Activated CD8-positive, alpha-beta T cell treated with anti-CD3 and anti-CD28 coated beads for 36 hours (primary cell): ENCODE results near the gene SLC7A6. TPM values are rescaled to one million over a fixed set of nuclear protein-coding genes. Genes with fewer than 3 reads are reported as not detected.

Experiments
- ATAC-seq: fragments of 200-7000 bp; cut with Tn5 transposase; one replicate; pipeline ENCODE4 v1.10.0; 2021; ENCODE audit warnings: mild to moderate bottlenecking, moderate library complexity
- CTCF ChIA-PET: fragments of 350-600 bp; sonication (Branson Sonifier 250); formaldehyde crosslinking; loops from one replicate; lab custom pipeline; 2021; ENCODE audit warnings: antibody characterized with exemption; lab: Charles Lee
- POLR2A ChIA-PET: fragments of 350-600 bp; sonication (Branson Sonifier 250); formaldehyde crosslinking; loops from one replicate; lab custom pipeline; 2021; ENCODE audit warnings: antibody characterized with exemption; lab: Charles Lee
- DNase-seq: peaks from one replicate; pipeline ENCODE4 v3.0.0-alpha.2; 2020
- H3K27ac Mint-ChIP-seq: one replicate; pipeline ENCODE4 v1.8.0; 2021; ENCODE audit warnings: mild to moderate bottlenecking, mixed read lengths
- H3K27me3 Mint-ChIP-seq: one replicate; pipeline ENCODE4 v1.8.0; 2021; ENCODE audit warnings: mixed read lengths
- H3K36me3 Mint-ChIP-seq: one replicate; pipeline ENCODE4 v1.8.0; 2021; ENCODE audit warnings: low read depth, mixed read lengths
- H3K4me1 Mint-ChIP-seq: one replicate; pipeline ENCODE4 v1.8.0; 2021; ENCODE audit warnings: low read depth, mixed read lengths
- H3K4me3 Mint-ChIP-seq: one replicate; pipeline ENCODE4 v1.8.0; 2021; ENCODE audit warnings: mild to moderate bottlenecking, moderate library complexity, mixed read lengths
- H3K9me3 Mint-ChIP-seq: one replicate; pipeline ENCODE4 v1.8.0; 2021; ENCODE audit warnings: mixed read lengths
- CTCF ChIP-seq: fragments of 200-600 bp; IDR thresholded peaks from one replicate; pipeline ENCODE4 v1.8.0; 2022; ENCODE audit warnings: antibody characterized with exemption, mild to moderate bottlenecking
- intact Hi-C: fragments of 100-400 bp; cut with micrococcal nuclease; formaldehyde crosslinking; loops from one replicate; pipeline ENCODE4 v1.10.0; 2022
- total RNA-seq, 2 experiments: library from RNA; stranded (reverse); gene quantifications; one replicate each; pipeline ENCODE4 v1.2.3, GENCODE V29; 2021

The SLC7A6 gene
- total RNA-seq, 2 experiments from 2014 or later = 73.8 to 76.9 TPM

DNA sequence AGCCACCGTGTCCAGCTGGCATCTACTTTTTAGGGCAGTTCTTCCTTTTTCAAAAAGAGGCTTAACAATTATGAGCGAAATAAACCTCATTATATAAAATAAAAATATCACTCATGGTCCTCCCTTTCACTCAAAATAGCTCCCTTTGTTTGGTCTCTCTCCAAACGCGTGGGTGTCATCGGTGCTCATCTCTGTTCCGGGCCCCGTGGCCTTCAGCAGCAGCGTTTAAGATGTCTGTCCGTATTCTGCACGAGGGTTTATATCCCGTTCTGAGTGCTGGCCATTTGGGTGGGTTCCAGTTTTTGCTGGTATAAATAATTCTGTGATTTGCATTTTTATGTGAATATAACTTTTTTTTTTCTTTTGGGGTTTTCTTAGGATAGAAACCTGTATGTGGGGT is 79.9 kb downstream of the SLC7A6 start:
- ChIA-PET CTCF (interaction anchor here (1.1 to 2.3 kb wide), 6 partner anchors 12 to 166 kb away, joined by 3 to 14 read pairs (median 6); partner anchors contain the start of gene SLC7A6), POLR2A (interaction anchor here (0.6 to 1.6 kb wide), 3 partner anchors 13 to 142 kb away, joined by 3 to 5 read pairs (median 3); no protein-coding TSS in a partner anchor)
- Mint-ChIP-seq H3K36me3 (peaks cover 63% of the 10 kb centered on the region), H3K4me1 (peaks cover 15% of the 10 kb centered on the region), H3K27ac (no peak overlapping the region), H3K9me3 (no peaks in the 10 kb centered on the region), H3K4me3 (no peak overlapping the region), H3K27me3 (no peaks in the 10 kb centered on the region)
- ATAC-seq (no peak), DNase-seq (no peak)
- TF ChIP-seq CTCF = no peak
- intact Hi-C loops = no loop called here

DNA sequence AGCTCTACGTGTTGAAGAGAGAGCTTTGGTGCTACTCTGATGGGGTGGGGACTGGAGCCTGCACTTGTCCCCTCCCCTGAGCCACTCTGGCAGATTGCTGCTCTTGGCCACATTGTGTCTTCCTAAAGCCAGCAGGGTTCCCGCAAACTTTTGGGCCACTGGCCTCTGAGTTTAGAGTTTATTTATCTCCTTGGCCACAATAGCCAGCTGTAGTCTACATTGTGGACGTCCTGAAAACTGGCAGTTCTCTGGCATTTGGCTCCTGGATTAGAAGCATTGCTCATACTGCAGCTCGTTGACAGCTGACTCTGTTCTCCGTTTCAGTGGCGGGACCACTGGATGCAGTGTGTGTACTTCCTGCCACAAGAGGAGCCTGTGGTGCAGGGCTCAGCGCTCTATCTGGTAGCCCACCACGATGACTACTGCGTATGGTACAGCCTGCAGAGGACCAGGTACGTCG is 81.1 kb downstream of the SLC7A6 start:
- H3K9me3 Mint-ChIP-seq = no peaks in the 10 kb centered on the region
- CTCF ChIA-PET = interaction anchor here (1.0 to 2.3 kb wide), 4 partner anchors 17 to 165 kb away, joined by 3 to 14 read pairs (median 5); no protein-coding TSS in a partner anchor
- no peak overlapping the region for H3K27ac Mint-ChIP-seq
- intact Hi-C loops = no loop called here
- H3K4me1 Mint-ChIP-seq = peaks cover 15% of the 10 kb centered on the region
- ATAC-seq (peak; percentile 98), DNase-seq (peak; percentile 81)
- H3K27me3 Mint-ChIP-seq = no peaks in the 10 kb centered on the region
- peaks cover 61% of the 10 kb centered on the region for H3K36me3 Mint-ChIP-seq
- no peak overlapping the region for H3K4me3 Mint-ChIP-seq
- POLR2A ChIA-PET = interaction anchor here (0.9 to 1.6 kb wide), 2 partner anchors 10 to 12 kb away, joined by 3 to 5 read pairs; no protein-coding TSS in a partner anchor
- no peak for TF ChIP-seq CTCF

DNA sequence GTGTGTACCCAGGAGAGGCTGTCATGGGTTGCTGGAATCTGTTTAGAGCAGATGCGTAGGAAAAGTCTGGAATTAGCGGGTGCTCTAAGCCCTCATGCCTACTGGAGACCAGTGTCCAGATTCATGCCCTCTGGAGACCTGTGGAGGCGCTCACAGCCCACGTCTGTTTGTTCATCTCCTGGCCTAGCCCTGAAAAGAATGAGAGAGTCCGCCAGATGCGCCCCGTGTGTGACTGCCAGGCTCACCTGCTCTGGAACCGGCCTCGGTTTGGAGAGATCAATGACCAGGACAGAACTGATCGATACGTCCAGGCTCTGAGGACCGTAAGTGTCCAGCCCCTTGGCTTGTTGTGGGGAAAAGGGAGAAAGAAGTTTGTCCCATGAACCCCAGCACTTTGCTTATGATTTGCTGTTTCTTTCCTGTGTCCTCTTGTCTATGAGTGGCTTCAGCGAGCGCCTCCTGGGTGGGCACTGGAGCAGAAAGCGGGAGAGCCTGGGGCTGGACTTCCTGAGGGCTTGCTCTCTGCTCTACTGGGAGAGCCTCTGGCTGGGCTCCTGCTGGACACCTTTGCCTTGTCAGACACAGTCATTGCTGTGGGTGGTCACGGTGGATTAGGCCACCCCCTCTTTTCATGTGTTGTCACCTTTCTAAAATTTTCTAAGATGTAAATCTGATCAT is 81.8 kb downstream of the SLC7A6 start:
- DNase-seq (no peak), ATAC-seq (no peak)
- Mint-ChIP-seq H3K27ac (no peak overlapping the region), H3K4me3 (no peak overlapping the region), H3K9me3 (no peaks in the 10 kb centered on the region), H3K4me1 (peaks cover 15% of the 10 kb centered on the region), H3K36me3 (peaks cover 54% of the 10 kb centered on the region), H3K27me3 (no peaks in the 10 kb centered on the region)
- TF ChIP-seq CTCF = no peak
- intact Hi-C loops = no loop called here
- POLR2A ChIA-PET = interaction anchor here (0.9 kb wide), 1 partner anchor 10 kb away, joined by 3 read pairs; no protein-coding TSS in a partner anchor
- CTCF ChIA-PET = interaction anchor here (1.0 to 2.3 kb wide), 2 partner anchors 17 kb away, joined by 4 to 14 read pairs; no protein-coding TSS in a partner anchor

DNA sequence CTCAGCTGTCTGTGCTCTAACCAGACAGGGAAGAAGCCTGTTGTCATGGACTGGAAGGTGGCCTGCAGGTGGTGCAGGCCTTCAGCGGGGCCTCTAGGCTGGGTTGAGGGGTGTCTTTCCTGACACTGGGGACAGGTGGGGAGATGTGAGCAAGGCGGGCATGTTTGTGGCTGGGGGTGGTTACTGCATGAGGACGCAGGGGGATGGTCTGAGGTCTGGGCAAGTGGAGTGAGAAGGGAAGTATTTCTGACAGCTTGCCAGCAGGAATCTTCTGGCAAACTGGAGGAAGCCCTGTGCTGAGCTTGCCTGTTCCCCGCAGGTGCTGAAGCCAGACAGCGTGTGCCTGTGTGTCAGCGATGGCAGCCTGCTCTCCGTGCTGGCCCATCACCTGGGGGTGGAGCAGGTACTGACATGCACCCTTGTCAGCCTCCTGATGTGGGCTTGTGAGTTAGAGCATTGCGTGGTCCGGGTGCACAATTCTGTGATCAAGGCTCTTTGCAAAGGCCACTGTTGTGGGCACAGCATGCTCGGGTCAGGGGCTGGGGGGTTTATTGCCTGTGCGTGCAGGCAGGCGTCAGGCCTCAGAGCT is 82.7 kb downstream of the SLC7A6 start:
- no peak for DNase-seq
- Mint-ChIP-seq H3K9me3 (no peaks in the 10 kb centered on the region), H3K4me3 (no peak overlapping the region), H3K27ac (no peak overlapping the region), H3K4me1 (peaks cover 15% of the 10 kb centered on the region), H3K36me3 (peaks cover 58% of the 10 kb centered on the region), H3K27me3 (no peaks in the 10 kb centered on the region)
- ATAC-seq = no peak
- ChIA-PET CTCF (no interaction called here), POLR2A (no interaction called here)
- intact Hi-C loops = no loop called here
- no peak for TF ChIP-seq CTCF

DNA sequence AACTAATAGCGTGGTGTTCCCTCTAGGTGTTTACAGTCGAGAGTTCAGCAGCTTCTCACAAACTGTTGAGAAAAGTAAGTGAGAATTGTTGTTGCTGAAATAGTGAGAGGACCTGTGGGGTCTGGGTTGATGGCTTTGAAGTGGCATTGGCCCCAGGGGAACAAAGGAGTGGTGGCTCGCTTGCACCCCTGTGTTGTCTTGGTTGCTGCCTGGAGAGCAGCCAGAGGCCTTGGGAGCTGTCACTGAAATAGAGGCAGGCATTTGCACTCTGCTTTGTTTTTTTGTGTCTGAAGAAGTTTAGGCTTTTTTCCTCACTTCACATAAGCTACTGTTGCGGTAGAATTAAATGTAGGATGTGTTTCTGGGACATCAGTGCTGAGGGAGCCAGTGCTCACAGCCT is 83.3 kb downstream of the SLC7A6 start:
- intact Hi-C loops = no loop called here
- Mint-ChIP-seq H3K36me3 (peaks cover 63% of the 10 kb centered on the region), H3K9me3 (no peaks in the 10 kb centered on the region), H3K4me3 (no peak overlapping the region), H3K4me1 (peaks cover 15% of the 10 kb centered on the region), H3K27ac (no peak overlapping the region), H3K27me3 (no peaks in the 10 kb centered on the region)
- POLR2A ChIA-PET = no interaction called here
- DNase-seq (no peak), ATAC-seq (no peak)
- TF ChIP-seq CTCF = no peak
- CTCF ChIA-PET = no interaction called here
